HFFc6 (cell line): ENCODE measurements around the gene PTCH1. TPM values are rescaled to one million over a fixed set of nuclear protein-coding genes. Genes with fewer than 3 reads are reported as not detected.

Source experiments
- DNase-seq: peaks from one replicate; pipeline ENCODE4 v3.0.0-alpha.2; 2018
- H3K27ac Mint-ChIP-seq: 2 replicates; pipeline ENCODE4 v1.8.0; 2020; ENCODE audit warnings: mild to moderate bottlenecking, mixed read lengths
- H3K27me3 Mint-ChIP-seq: 2 replicates; pipeline ENCODE4 v1.8.0; 2021; ENCODE audit warnings: mild to moderate bottlenecking, moderate library complexity, mixed read lengths; ENCODE audit not compliant: insufficient read depth
- H3K36me3 Mint-ChIP-seq: 2 replicates; pipeline ENCODE4 v1.8.0; 2021; ENCODE audit warnings: low read depth, mixed read lengths
- H3K4me1 Mint-ChIP-seq: 2 replicates; pipeline ENCODE4 v1.8.0; 2020; ENCODE audit warnings: low read depth, mixed read lengths
- H3K4me3 Mint-ChIP-seq: 2 replicates; pipeline ENCODE4 v1.8.0; 2020; ENCODE audit warnings: mild to moderate bottlenecking, moderate library complexity, mixed read lengths
- H3K9me3 Mint-ChIP-seq: 2 replicates; pipeline ENCODE4 v1.8.0; 2020; ENCODE audit warnings: mild to moderate bottlenecking, mixed read lengths
- CTCF ChIP-seq: fragments of 200-600 bp; sonication (generic); IDR thresholded peaks from 2 replicates; pipeline ENCODE4 v1.5.0; 2021; ENCODE audit warnings: antibody characterized with exemption, mild to moderate bottlenecking
- total RNA-seq, 6 experiments: library from RNA; stranded (reverse); fragmentation: NEBNext Ultra II Directional; extraction: Animal tissue kit (Norgen Biotek cat#: 25700); gene quantifications; 2 replicates in 1 of 6; 3 replicates in 5 of 6; pipeline ENCODE4 v1.2.3, GENCODE V29; 2021

The PTCH1 gene
- total RNA-seq, 6 experiments from 2014 or later: 6.6 to 9.3 (median 7.0) TPM

DNA sequence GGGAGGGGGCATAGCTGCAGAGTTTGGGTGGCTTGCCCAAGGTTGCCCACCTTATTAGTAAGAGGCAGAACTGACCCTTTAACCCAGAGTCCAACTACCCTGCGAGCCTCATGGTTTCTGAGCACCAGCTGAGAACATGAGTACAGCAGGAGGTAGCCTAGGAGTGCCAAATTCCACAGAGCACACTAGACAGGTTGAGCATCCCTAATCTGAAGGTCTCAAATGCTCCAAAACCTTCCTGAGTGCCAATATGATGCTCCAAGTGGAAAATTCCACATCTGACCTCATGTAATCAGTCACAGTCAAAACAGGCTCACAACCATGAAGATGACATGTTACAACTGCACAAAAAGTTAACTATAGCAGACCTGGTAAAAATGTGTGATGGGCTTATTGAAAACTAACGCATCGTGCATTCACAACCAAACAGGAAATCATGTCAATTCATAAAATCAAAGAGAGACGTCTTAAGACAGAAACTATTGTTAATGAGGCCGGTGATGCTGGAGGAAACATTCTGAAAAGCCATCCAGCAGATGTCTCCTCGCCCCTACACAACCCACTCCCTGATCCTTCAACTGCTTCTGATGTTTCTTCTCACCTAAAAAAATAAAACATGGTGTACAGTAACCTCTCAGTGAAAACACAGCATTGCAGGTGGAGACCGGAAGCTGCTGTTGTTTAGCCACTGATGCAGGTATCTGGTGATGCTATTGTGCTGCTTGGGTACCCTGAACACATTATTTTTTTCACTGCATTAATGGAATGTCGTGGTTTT lies 25.0 kb downstream of the PTCH1 start:
- TF ChIP-seq CTCF: no peak
- no peaks in the 10 kb centered on the region for H3K9me3 Mint-ChIP-seq
- H3K36me3 Mint-ChIP-seq: no peaks in the 10 kb centered on the region
- no peaks in the 10 kb centered on the region for H3K4me1 Mint-ChIP-seq
- DNase-seq: no peak
- H3K27me3 Mint-ChIP-seq: peaks cover 1% of the 10 kb centered on the region
- H3K27ac Mint-ChIP-seq: no peak overlapping the region
- H3K4me3 Mint-ChIP-seq: no peak overlapping the region

DNA sequence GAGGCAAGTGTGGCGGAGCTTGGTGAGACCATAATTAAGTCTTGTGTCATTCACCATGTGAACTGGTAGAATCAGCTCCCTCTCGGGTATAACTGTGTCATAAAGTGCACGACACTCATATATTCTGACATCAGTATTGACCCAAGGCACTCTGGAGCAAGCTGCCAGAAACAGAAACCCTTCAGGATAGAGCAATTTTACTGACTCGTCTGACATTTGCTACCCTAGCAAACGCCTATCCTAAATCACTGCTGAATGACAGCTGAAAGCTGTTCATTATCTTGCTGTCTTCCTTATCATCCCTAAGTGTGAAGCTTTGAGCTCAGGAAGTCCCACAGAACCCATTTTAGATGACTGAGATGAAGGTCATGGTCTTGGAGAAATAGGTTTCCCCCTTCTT lies 27.8 kb downstream of the PTCH1 start:
- Mint-ChIP-seq H3K27me3 (peaks cover 1% of the 10 kb centered on the region), H3K9me3 (no peaks in the 10 kb centered on the region), H3K36me3 (no peaks in the 10 kb centered on the region), H3K4me3 (no peak overlapping the region), H3K27ac (no peak overlapping the region), H3K4me1 (no peaks in the 10 kb centered on the region)
- DNase-seq: no peak
- TF ChIP-seq CTCF: no peak

GRCh38 chr9:95486318-95486717 lies 30.5 kb downstream of the PTCH1 start:
- Mint-ChIP-seq H3K27ac (no peak overlapping the region), H3K4me1 (no peaks in the 10 kb centered on the region), H3K9me3 (no peaks in the 10 kb centered on the region), H3K27me3 (peaks cover 1% of the 10 kb centered on the region), H3K4me3 (no peak overlapping the region), H3K36me3 (no peaks in the 10 kb centered on the region)
- no peak for TF ChIP-seq CTCF
- DNase-seq: no peak

DNA sequence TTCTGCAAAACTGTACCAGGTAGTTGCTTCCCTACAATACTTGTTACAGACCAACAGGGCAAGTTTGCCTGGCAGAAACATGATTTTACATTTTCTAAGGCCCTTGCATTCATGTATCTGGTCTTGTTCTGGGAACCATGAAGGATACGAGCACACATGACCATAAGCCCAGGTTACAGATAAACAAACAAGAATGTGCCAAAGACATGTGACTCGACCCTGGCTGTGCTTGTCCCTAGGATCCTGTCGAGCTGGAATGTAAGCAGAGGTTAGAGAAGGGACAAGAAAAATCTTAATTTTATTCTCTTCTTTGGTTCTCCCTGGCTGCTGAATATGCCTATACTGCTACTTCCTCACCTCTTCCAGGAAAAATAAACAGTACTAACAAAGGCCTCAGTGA lies 32.5 kb downstream of the PTCH1 start:
- peaks cover under 1% of the 10 kb centered on the region for H3K27me3 Mint-ChIP-seq
- H3K36me3 Mint-ChIP-seq: no peaks in the 10 kb centered on the region
- no peak overlapping the region for H3K27ac Mint-ChIP-seq
- TF ChIP-seq CTCF: no peak
- DNase-seq: no peak
- no peaks in the 10 kb centered on the region for H3K4me1 Mint-ChIP-seq
- no peak overlapping the region for H3K4me3 Mint-ChIP-seq
- H3K9me3 Mint-ChIP-seq: no peaks in the 10 kb centered on the region

DNA sequence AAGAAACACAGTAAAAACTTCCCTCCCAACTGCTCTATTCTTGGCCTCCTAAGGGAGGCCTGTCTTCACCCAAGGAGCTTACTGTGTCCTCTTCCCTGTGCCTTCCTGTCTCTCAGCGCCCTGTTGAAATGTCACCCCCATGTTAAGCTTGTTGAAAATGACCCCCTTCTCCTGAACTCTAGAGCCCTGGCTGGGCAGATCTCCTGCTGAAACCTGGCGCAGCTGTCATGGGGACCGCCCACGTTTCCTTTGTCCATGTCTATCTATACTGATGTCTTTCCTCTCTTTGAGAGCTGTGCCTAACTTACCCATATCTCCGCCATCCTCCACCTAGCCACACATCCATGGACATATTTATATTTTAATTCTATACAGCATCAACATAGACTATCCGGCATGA lies 33.3 kb downstream of the PTCH1 start:
- no peaks in the 10 kb centered on the region for H3K4me1 Mint-ChIP-seq
- no peak overlapping the region for H3K27ac Mint-ChIP-seq
- no peak overlapping the region for H3K4me3 Mint-ChIP-seq
- no peaks in the 10 kb centered on the region for H3K9me3 Mint-ChIP-seq
- no peak for DNase-seq
- TF ChIP-seq CTCF: no peak
- no peaks in the 10 kb centered on the region; the same call in none of the 2 replicates for H3K27me3 Mint-ChIP-seq
- no peaks in the 10 kb centered on the region for H3K36me3 Mint-ChIP-seq
